Stimulated activated memory B cell treated with anti-CD40 and anti-IgM and Interleukin-4, amounts not matched to agents 10 μg/mL and 1 μg/mL and 100 μg/mL, for 72 hours (primary cell): ENCODE measurements around the gene HECTD4.

Source experiments
- ATAC-seq: fragments of 150-1000 bp; cut with Tn5 transposase; 2 replicates; pipeline ENCODE4 v1.10.0; 2021
- H3K27ac Mint-ChIP-seq: one replicate; pipeline ENCODE4 v1.8.0; 2022; ENCODE audit warnings: mild to moderate bottlenecking, mixed read lengths
- H3K27me3 Mint-ChIP-seq: one replicate; pipeline ENCODE4 v1.8.0; 2022; ENCODE audit warnings: mixed read lengths
- H3K36me3 Mint-ChIP-seq: one replicate; pipeline ENCODE4 v1.8.0; 2022; ENCODE audit warnings: mixed read lengths
- H3K4me1 Mint-ChIP-seq: one replicate; pipeline ENCODE4 v1.8.0; 2022; ENCODE audit warnings: mixed read lengths
- H3K4me3 Mint-ChIP-seq: one replicate; pipeline ENCODE4 v1.8.0; 2022; ENCODE audit warnings: mild to moderate bottlenecking, moderate library complexity, mixed read lengths
- H3K9me3 Mint-ChIP-seq: one replicate; pipeline ENCODE4 v1.8.0; 2022; ENCODE audit warnings: mixed read lengths

The HECTD4 gene

DNA sequence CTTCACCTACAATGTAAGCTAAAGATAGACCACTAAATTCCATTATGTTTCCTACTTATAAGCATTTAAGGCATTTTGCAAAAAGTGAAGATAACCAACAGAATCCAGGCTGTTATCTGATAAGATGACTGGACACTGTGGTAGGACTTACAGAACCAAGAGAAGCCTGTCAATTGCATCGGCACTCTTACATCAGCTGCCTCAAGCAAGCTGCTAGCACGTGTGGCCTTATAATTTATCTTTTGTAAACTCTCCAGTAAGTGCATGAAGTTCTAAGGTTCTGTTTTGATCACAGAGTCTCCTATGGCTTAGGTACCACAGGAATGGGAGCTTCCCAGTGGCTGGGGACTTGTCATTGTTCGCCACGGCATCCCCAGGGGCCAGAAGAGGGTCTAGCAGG lies 168.2 kb downstream of the HECTD4 start:
- Mint-ChIP-seq H3K4me3 (no peak overlapping the region), H3K27ac (no peak overlapping the region), H3K4me1 (peaks cover 12% of the 10 kb centered on the region), H3K9me3 (no peaks in the 10 kb centered on the region), H3K27me3 (no peaks in the 10 kb centered on the region), H3K36me3 (peaks cover 74% of the 10 kb centered on the region)
- ATAC-seq, result no peak

DNA sequence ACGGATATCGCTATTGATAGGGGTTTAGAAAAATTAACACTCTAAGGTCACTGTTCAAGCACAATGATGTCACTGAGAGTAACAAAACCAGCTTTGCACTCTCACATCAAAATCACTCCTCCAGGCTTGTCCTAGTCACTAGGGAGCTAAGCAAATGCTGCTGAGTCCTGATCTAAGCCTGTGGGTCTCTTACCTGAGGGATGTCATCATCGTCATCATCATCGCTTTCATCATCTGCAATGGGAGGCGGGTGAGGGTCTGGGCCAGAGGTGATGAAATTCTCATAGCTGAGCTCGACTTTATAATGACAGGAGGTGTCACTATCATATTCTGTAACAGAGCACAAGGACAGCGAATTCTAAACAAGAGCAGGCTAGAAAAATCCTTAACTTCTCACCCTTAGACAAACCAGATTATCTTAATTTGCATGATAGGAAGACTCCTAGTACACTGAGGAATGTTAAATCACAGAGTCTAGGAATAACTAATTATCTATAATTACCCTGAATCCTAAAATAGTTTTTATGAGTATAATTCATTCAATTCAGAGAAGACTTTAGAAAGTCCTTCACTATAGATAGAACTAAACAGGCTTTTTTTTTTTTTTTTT lies 173.8 kb downstream of the HECTD4 start:
- no peak overlapping the region for H3K4me3 Mint-ChIP-seq
- H3K27ac Mint-ChIP-seq, result no peak overlapping the region
- no peaks in the 10 kb centered on the region for H3K4me1 Mint-ChIP-seq
- peaks cover 59% of the 10 kb centered on the region for H3K36me3 Mint-ChIP-seq
- H3K9me3 Mint-ChIP-seq, result no peaks in the 10 kb centered on the region
- no peaks in the 10 kb centered on the region for H3K27me3 Mint-ChIP-seq
- no peak for ATAC-seq

DNA sequence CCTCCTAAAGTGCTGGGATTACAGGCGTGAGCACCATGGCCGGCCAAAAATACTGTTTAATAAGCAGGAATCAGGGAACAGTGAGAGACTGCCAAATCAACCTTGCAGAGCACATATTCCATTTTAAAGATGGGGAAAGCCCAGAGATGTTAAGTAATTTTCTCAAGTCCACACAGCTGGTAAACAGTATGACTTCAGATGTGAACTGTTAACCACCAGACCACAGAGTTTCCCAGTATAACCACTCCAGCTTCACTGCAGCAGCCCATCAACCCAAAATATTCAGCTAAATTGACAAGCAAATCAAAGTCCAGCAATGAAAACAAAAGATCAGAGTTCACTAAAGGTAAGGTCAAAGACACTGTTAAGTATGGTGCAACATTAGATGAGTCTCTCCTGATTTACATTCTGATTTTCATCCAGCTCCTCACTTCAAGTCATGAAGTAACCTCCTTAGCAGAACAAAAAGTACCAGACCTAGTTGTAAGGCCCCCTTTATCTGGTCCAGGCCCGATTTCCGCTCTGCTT lies 174.8 kb downstream of the HECTD4 start:
- H3K27me3 Mint-ChIP-seq, result no peaks in the 10 kb centered on the region
- H3K9me3 Mint-ChIP-seq, result no peaks in the 10 kb centered on the region
- H3K4me3 Mint-ChIP-seq, result no peak overlapping the region
- peaks cover 64% of the 10 kb centered on the region for H3K36me3 Mint-ChIP-seq
- H3K27ac Mint-ChIP-seq, result no peak overlapping the region
- H3K4me1 Mint-ChIP-seq, result no peaks in the 10 kb centered on the region
- ATAC-seq, result no peak

DNA sequence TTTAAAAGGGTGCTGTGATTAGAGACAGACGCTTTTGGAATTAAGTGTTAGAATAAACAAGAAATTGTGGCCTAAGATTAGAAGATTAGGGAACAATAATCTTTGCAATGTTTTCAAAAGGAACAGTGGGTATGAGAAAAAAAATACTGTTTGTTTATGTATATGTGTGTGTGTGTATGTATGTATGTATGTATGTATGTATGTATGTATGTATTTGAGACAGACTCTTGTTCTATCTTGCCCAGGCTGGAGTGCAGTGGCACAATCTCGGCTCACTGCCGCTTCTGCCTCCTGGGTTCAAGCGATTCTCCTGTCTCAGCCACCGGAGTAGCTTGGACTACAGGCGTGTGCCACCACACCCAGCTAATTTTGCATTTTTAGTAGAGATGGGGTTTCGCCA lies 175.3 kb downstream of the HECTD4 start:
- no peak for ATAC-seq
- Mint-ChIP-seq H3K4me3 (no peak overlapping the region), H3K27me3 (no peaks in the 10 kb centered on the region), H3K9me3 (no peaks in the 10 kb centered on the region), H3K4me1 (no peaks in the 10 kb centered on the region), H3K27ac (no peak overlapping the region), H3K36me3 (peaks cover 59% of the 10 kb centered on the region)

DNA sequence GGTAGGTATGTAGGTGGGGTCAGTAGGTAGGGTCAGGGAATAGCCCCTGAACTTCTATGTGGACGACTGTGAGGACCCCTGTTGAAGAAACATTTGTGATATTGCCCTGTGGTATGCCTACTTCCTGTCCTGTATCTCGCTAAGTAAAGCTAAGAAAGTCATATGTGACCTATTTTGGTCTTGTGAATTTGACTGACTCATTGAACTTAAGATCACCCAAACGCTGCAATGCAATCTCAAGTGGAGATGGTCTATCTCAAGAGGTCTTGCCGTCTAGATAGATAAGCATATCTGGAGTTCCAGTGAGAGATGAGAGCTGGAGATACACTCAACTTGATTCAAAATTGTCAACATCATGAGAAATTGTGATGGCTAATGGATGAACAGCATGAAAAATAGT lies 183.1 kb downstream of the HECTD4 start:
- peaks cover 38% of the 10 kb centered on the region for H3K36me3 Mint-ChIP-seq
- no peak for ATAC-seq
- no peaks in the 10 kb centered on the region for H3K27me3 Mint-ChIP-seq

DNA sequence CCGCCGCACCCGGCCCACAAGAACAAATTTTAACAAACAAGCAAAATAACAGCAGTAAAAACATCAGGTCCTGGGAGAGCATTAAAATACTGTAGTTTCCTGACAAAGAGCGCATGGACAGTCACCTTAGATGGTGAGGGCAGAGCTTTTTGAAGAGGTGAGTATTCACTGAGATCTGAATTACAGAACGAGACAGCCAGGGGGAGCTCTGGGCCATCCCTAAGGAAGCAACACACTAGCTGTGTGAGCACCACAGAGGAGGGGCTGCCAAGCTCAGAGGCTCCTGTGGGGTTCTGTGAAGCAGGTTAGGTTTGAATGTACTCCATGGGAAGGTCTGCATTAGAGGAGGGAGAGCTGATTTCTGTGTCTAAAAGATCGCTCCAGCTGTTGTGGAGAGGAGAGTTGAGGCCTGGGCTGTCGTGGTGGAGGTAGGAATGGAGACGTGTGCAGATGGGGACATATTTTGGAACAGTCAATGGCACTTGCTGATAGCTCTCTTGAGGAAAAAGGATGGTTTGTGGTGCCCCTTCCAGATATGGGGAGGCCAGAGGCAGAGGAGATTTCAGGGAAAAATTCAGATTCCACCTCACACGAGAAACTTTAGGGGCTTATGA lies 184.0 kb downstream of the HECTD4 start:
- no peaks in the 10 kb centered on the region for H3K4me1 Mint-ChIP-seq
- no peak overlapping the region for H3K4me3 Mint-ChIP-seq
- H3K27me3 Mint-ChIP-seq, result no peaks in the 10 kb centered on the region
- H3K36me3 Mint-ChIP-seq, result peaks cover 39% of the 10 kb centered on the region
- no peaks in the 10 kb centered on the region for H3K9me3 Mint-ChIP-seq
- no peak overlapping the region for H3K27ac Mint-ChIP-seq
- peak; percentile 64 for ATAC-seq

More for the DNA sequence above, 183.1 kb downstream of the HECTD4 start:
- Mint-ChIP-seq H3K27ac (no peak overlapping the region), H3K4me1 (no peaks in the 10 kb centered on the region), H3K4me3 (no peak overlapping the region), H3K9me3 (no peaks in the 10 kb centered on the region)

DNA sequence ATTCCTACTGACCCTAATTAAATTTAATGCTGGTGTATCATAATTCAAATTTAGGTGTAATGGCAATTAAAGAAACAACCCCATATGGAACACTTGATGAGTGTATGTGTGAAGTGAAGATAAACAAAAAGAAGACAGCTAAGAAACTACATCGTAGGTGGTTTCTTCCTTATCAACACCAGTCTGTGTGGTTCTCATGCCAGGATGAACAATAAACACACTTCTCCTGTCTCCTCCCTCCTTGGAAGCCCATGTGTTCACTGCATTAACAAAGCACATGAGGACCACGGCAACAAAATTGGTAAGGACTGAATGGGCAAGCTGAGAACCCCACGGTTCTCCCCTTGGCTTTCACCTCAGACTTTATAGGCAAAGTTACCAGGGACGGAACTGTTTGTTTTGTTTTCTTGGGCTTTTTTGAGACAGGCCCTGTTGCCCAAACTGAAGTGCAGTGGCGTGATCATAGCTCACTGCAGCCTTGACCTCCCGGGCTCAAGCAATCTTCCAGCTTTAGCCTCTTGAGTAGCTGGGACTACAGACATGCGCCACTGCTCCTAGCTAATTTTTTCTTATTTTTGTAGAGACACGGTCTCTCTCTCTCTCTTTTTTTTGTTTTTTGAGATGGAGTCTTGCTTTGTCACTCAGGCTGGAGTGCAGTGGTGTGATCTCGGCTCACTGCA lies 185.9 kb downstream of the HECTD4 start:
- Mint-ChIP-seq H3K36me3 (peaks cover 54% of the 10 kb centered on the region), H3K4me3 (no peak overlapping the region), H3K9me3 (no peaks in the 10 kb centered on the region), H3K27me3 (no peaks in the 10 kb centered on the region), H3K4me1 (no peaks in the 10 kb centered on the region), H3K27ac (no peak overlapping the region)
- no peak for ATAC-seq

DNA sequence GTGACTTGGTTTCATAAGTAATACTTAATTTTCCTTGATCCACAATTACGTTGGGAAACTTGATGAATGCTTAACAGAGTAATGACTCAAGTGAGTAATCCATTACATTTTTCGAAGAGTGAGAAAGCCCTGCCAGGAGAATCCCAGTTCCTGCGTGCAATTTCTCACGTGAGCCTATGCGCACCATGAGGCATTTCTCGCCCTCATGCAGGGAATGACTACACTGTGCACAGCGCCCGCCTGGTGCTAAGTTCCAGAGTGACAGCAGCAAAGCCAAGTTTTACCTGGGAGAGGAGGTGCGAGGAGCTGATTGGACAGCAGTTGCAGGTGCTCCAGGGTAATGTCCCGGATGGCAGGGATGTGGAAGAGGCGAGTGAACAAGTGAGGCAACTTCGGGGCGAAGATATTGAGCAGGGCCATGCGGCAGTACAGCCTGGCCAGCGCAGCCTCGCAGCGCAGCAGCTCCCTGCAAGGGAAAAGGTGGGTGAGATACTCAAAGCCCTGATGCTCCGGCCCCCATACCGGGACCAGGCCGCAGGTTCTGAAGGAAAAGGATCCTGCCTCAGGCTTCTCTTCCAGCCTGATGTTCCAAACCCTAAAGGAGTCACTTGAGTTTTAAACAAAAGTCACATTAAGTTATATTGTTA lies 187.5 kb downstream of the HECTD4 start:
- no peak for ATAC-seq
- Mint-ChIP-seq H3K36me3 (peaks cover 61% of the 10 kb centered on the region), H3K9me3 (no peaks in the 10 kb centered on the region), H3K4me1 (no peaks in the 10 kb centered on the region), H3K27me3 (no peaks in the 10 kb centered on the region), H3K27ac (no peak overlapping the region), H3K4me3 (no peak overlapping the region)

DNA sequence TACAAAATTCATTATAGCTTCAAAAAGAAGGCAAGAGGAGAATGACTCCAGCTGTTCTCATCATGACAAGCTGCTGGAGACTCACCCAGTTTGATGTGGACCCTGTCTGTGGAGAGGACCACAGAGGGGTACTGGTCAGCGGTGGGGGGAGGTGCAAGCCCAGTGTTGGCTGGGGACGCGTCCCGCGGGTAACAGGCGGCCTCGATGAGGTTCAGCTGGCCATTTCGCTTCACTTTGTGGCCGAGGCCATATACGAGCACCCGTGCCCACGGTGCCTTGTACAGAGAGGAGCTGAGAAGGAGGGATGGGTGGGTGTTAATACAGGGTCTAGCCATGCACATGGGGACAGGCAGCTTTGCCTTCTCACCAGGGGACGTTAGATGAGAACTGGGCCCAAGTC lies 189.8 kb downstream of the HECTD4 start:
- Mint-ChIP-seq H3K4me1 (no peaks in the 10 kb centered on the region), H3K27ac (no peak overlapping the region), H3K4me3 (no peak overlapping the region), H3K9me3 (no peaks in the 10 kb centered on the region), H3K36me3 (peaks cover 61% of the 10 kb centered on the region), H3K27me3 (no peaks in the 10 kb centered on the region)
- ATAC-seq, result no peak

DNA sequence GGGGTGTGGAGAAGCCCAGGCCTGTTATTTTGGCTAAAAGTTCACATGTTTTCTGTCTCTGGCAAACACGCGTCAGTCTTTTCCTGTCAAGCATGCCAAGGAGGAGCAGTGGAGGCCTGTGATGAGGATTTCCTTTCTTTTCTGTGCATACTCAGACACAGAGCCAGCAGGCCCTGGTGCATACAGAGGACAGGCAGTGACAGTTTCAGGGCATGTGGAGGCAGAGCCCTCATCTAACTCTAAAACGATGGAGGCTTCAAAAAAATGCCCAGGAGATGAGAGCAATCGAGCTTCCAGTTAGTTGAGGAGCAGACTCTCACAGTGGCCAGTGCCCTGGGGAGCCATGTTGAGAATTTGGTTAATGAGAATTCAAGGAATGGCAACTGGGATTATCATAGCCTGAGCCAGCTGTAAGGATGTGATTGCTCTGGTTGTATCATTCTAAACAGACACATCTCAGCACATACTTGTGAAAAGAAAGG lies 190.3 kb downstream of the HECTD4 start:
- Mint-ChIP-seq H3K4me1 (no peaks in the 10 kb centered on the region), H3K36me3 (peaks cover 61% of the 10 kb centered on the region), H3K27me3 (no peaks in the 10 kb centered on the region), H3K9me3 (no peaks in the 10 kb centered on the region), H3K4me3 (no peak overlapping the region), H3K27ac (no peak overlapping the region)
- no peak for ATAC-seq

DNA sequence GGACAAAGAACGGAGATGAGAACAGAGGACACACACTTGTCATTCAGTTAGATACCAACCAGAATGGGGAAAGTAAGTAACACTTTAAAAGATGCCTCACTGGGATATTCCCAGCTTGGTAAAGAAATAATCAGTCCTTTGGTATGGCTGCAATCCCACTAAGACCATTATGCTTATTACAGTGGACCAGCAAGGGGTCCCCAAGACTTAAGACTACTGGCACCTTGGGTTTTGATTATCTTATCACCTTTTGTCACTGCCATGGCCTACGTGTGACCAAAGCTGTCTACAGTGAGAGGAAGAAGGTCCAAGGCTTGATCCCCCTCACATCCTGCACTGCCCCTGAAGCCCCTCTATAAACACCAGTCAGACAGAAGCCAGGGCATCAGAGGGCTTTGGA lies 191.0 kb downstream of the HECTD4 start:
- Mint-ChIP-seq H3K9me3 (no peaks in the 10 kb centered on the region), H3K36me3 (peaks cover 61% of the 10 kb centered on the region), H3K27me3 (no peaks in the 10 kb centered on the region), H3K4me1 (no peaks in the 10 kb centered on the region), H3K27ac (no peak overlapping the region), H3K4me3 (no peak overlapping the region)
- ATAC-seq, result no peak

DNA sequence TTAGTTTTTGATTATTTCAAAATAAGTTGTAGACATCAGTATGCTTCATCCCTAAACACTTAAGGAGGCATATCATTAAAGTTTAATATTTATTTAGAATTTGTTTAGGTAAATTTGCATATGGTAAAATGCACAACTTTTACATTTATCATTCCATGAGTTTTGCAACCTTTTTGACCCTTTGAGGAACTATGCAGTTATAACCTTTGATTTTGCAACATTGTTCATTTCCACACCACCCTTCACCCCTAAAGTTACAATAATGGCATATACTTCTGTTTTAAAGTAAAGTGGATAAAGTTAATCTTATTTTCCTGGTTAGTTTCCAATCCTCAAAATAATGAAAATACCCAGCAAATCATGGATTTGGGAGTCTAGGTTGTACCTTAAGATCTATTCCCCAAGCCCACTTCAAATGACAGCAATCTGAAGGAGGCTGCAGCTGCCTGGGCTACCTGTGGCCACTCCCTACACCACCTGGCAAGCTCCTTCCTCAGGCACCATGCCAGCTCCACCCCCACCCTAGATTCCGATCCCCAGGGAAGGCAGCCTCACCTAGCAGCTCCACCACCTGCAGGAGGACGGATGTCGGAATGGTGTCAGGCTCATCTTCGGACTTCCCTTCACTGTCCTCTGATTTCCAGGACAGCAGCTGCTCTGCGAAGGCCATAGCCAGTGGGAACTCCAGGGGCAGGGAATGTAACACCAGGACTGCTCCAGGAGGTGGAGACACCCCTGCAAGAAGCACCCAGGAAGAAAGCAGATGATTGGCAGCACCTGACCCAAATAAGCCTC lies 191.8 kb downstream of the HECTD4 start:
- Mint-ChIP-seq H3K27me3 (no peaks in the 10 kb centered on the region), H3K36me3 (peaks cover 61% of the 10 kb centered on the region), H3K4me1 (no peaks in the 10 kb centered on the region), H3K9me3 (no peaks in the 10 kb centered on the region), H3K4me3 (no peak overlapping the region), H3K27ac (no peak overlapping the region)
- ATAC-seq, result no peak

DNA sequence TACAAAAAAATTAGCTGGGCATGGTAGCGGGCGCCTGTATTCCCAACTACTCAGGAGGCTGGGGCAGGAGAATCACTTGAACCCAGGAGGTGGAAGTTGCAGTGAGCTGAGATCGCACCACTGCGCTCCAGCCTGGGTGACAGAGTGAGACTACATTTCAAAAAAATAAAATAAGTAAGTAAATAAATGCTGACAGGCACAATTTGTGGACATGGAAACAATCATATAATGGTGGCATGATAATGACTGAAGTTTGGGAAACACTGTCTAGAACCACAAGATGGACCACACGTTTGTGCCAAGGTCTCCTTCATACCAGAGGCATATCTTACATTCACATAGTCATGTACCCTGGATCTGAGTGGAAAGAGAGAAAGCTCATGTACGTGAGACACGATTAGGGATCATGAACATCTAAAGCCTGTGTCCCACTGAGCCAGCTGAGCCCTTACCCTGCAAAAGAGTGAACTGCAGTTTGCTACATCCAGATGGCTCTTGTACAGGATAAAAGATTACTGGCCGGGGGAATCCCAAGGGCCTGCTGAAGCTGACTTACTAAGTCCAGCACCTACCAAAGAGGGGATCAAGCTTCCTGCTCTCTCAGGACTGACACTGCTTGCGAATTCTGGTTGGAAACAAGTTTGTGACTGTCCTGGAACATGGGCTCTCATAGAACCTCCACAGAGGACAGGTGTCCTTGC lies 194.0 kb downstream of the HECTD4 start:
- no peak overlapping the region for H3K4me3 Mint-ChIP-seq
- ATAC-seq, result no peak
- peaks cover 66% of the 10 kb centered on the region for H3K36me3 Mint-ChIP-seq
- H3K27ac Mint-ChIP-seq, result no peak overlapping the region
- no peaks in the 10 kb centered on the region for H3K9me3 Mint-ChIP-seq
- no peaks in the 10 kb centered on the region for H3K27me3 Mint-ChIP-seq
- H3K4me1 Mint-ChIP-seq, result peaks cover 7% of the 10 kb centered on the region

DNA sequence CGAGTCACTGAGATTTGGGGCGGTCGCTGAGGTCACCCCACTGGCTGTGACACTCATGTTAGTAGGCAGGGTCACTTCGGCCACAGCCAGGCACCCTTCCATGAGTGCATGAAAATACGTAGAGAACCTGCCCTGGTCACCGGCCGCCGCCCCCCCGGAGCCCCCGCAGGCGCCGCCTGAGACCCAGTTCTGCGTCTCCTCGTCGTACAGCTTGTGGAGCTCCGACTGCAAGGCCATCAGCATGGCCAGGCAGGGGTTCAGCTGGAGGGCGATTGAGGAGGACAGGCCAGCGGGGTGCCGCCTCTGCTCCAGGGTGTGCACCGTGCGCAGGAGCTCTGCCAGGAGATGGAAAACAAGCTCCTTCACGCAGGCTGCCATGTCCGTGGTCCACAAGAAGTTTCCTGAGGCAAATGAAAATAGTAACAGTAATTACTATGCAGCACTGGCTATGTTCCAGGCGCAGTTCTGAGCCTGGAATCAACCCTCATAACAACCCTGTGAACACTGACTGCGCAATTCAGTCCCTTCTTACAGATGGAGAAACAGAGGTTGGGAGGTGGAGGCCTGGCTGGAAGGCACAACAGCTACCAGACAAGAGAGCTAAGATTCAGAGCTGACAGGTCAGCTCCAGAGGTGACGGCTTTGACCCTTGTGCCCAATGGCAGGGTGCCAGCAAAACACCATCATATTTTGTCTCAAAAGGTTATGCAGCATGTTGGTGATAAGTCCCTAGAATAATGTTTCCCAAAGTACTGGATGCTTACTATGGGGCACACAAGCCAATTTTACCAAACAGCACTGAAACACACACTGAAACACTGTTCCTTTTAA lies 196.9 kb downstream of the HECTD4 start:
- Mint-ChIP-seq H3K27me3 (no peaks in the 10 kb centered on the region), H3K4me1 (peaks cover 17% of the 10 kb centered on the region), H3K27ac (no peak overlapping the region), H3K4me3 (no peak overlapping the region), H3K9me3 (no peaks in the 10 kb centered on the region), H3K36me3 (peaks cover 48% of the 10 kb centered on the region)
- no peak for ATAC-seq
